ENCODE measurements around the gene HMX1.

The HMX1 gene

GRCh38 chr4:8913121-8913857, 41.6 kb upstream of the HMX1 start:
- no peak overlapping the region for H3K4me3 ChIP-seq (replicated peaks; ENCODE audit: low read depth, low read length)
- no peak for TF ChIP-seq CTCF (IDR thresholded peaks at IDR 0.05; ENCODE audit: low read depth, low read length, missing control alignments)
- DNase-seq (ENCODE audit: extremely low read depth, low read depth): no peak

GRCh38 chr4:8912506-8912905, 40.9 kb upstream of the HMX1 start:
- no peak for DNase-seq (ENCODE audit: extremely low read depth, low read depth)
- no peak overlapping the region for H3K4me3 ChIP-seq (replicated peaks; ENCODE audit: low read depth, low read length)
- TF ChIP-seq CTCF (IDR thresholded peaks at IDR 0.05; ENCODE audit: low read depth, low read length, missing control alignments): no peak

- no peak overlapping the region for H3K4me3 ChIP-seq (replicated peaks; ENCODE audit: low read depth, low read length)
- DNase-seq (ENCODE audit: extremely low read depth, low read depth): no peak
- no peak for TF ChIP-seq CTCF (IDR thresholded peaks at IDR 0.05; ENCODE audit: low read depth, low read length, missing control alignments)
Observed at GRCh38 chr4:8912089-8912455, 40.4 kb upstream of the HMX1 start.

GRCh38 chr4:8911316-8912088, 39.9 kb upstream of the HMX1 start:
- TF ChIP-seq CTCF (IDR thresholded peaks at IDR 0.05; ENCODE audit: low read depth, low read length, missing control alignments): no peak
- peak; percentile 25 for DNase-seq (ENCODE audit: extremely low read depth, low read depth)
- no peak overlapping the region for H3K4me3 ChIP-seq (replicated peaks; ENCODE audit: low read depth, low read length)

GRCh38 chr4:8910822-8911315, 39.2 kb upstream of the HMX1 start:
- H3K4me3 ChIP-seq (replicated peaks; ENCODE audit: low read depth, low read length): no peak overlapping the region
- DNase-seq (ENCODE audit: extremely low read depth, low read depth): no peak
- TF ChIP-seq CTCF (IDR thresholded peaks at IDR 0.05; ENCODE audit: low read depth, low read length, missing control alignments): no peak

- no peak for TF ChIP-seq CTCF (IDR thresholded peaks at IDR 0.05; ENCODE audit: low read depth, low read length, missing control alignments)
- DNase-seq (ENCODE audit: extremely low read depth, low read depth): no peak
- H3K4me3 ChIP-seq (replicated peaks; ENCODE audit: low read depth, low read length): no peak overlapping the region
Observed at GRCh38 chr4:8910100-8910821, 38.6 kb upstream of the HMX1 start.
